Measurements from ENCODE around the gene CDH13. TPM values are rescaled to one million over a fixed set of nuclear protein-coding genes. Genes with fewer than 3 reads are reported as not detected.

The CDH13 gene
- total and polyA plus RNA-seq, 10 of the 15 experiments (the other 5 are each of a cell fraction or from before 2014, with no cell fraction given): under 0.01 to 0.05 TPM; not detected in 8

- CTCF ChIA-PET: no interaction called here
- 42% methylated on average over 7 of the region's 7 CpGs for WGBS (ENCODE audit: insufficient coverage, insufficient replicate concordance, low lambda C conversion rate, missing lambda C conversion rate)
- BruUV-seq (replicated peaks): no TSS peak
These were observed 204.2 kb downstream of the CDH13 start for GRCh38 chr16:82830944-82831343.

More at GRCh38 chr16:82830944-82831343, 204.2 kb downstream of the CDH13 start:
- H3K36me3 ChIP-seq (ENCODE audit: control insufficient read depth in 2 of 2, insufficient read depth in 2 of 2, low read length in 1 of 2): no peaks in the 10 kb centered on the region
- ChIA-PET SMC1A (ENCODE audit: uncharacterized antibody, unreplicated experiment) (no interaction called here), RAD21 (ENCODE audit: unreplicated experiment) (no interaction called here), POLR2A (no interaction called here)
- H3K4me1 ChIP-seq (ENCODE audit: control insufficient read depth, insufficient read depth, low read length): no peaks in the 10 kb centered on the region
- H3K9me3 ChIP-seq (replicated peaks; ENCODE audit: control insufficient read depth, insufficient read depth, low read length): no peaks in the 10 kb centered on the region
- H3K27ac ChIP-seq (ENCODE audit: control insufficient read depth, insufficient read depth): no peak overlapping the region
- FAIRE-seq (no peak), DNase-seq (ENCODE audit: low read depth, low spot score) (no peak), ATAC-seq (no peak)
- no peak overlapping the region for H3K4me3 ChIP-seq
- H3K9ac ChIP-seq (ENCODE audit: control insufficient read depth, insufficient read depth, low read length): no peak overlapping the region
- H3K27me3 ChIP-seq (replicated peaks in 1 of 2; ENCODE audit: control insufficient read depth in 2 of 2, insufficient read depth in 2 of 2, low read length in 1 of 2): no peaks in the 10 kb centered on the region; a peak in 1 of 4 replicates
- no peaks in the 10 kb centered on the region for H3K79me2 ChIP-seq (ENCODE audit: control insufficient read depth, insufficient read depth, low read length)
- in situ Hi-C loops (cut with MboI): no loop called here
- no peaks in the 10 kb centered on the region for H4K20me1 ChIP-seq (ENCODE audit: control insufficient read depth, insufficient read depth)
- TF ChIP-seq RAD51 (IDR thresholded peaks at IDR 0.05): no peak
- TF ChIP-seq TAF1 (IDR thresholded peaks at IDR 0.05; ENCODE audit: borderline replicate concordance, low read depth, low read length): no peak
- TF ChIP-seq ZNF592 (IDR thresholded peaks at IDR 0.05): no peak
- TF ChIP-seq NFIC (IDR thresholded peaks at IDR 0.05; ENCODE audit: low read depth, low read length): no peak
- no peak for TF ChIP-seq RAD21 (IDR thresholded peaks at IDR 0.05; ENCODE audit: insufficient read depth, low read depth, low read length)
- TF ChIP-seq SKIL (IDR thresholded peaks at IDR 0.05; ENCODE audit: low read depth, poor library complexity, severe bottlenecking): no peak
- no peak for TF ChIP-seq ZBTB33 (IDR thresholded peaks at IDR 0.05)
- no peak for TF ChIP-seq EED (IDR thresholded peaks at IDR 0.05; ENCODE audit: low read depth)
- TF ChIP-seq MTA3 (IDR thresholded peaks at IDR 0.05; ENCODE audit: borderline replicate concordance, low read length): no peak
- TF ChIP-seq ZBED1 (IDR thresholded peaks at IDR 0.05; ENCODE audit: borderline replicate concordance): no peak
- no peak for TF ChIP-seq KDM1A (IDR thresholded peaks at IDR 0.05; ENCODE audit: borderline replicate concordance)
- TF ChIP-seq SIN3A (IDR thresholded peaks at IDR 0.05; ENCODE audit: low read depth, low read length): no peak
- TF ChIP-seq SMC3 (IDR thresholded peaks at IDR 0.05; ENCODE audit: borderline replicate concordance, low read length): no peak
- TF ChIP-seq HDAC2 (IDR thresholded peaks at IDR 0.05): no peak
- TF ChIP-seq NFYB (IDR thresholded peaks at IDR 0.05; ENCODE audit: insufficient read depth, low read depth, low read length): no peak
- H2AFZ ChIP-seq (ENCODE audit: control insufficient read depth, low read depth, low read length): no peak overlapping the region
- no peak overlapping the region for H3K4me2 ChIP-seq (ENCODE audit: control insufficient read depth, insufficient read depth)
- intact Hi-C loops (cut with micrococcal nuclease; ENCODE audit: unreplicated experiment): no loop called here
